H1 (cell line): ENCODE results near the gene LCMT1. TPM values are rescaled to one million over a fixed set of nuclear protein-coding genes. Genes with fewer than 3 reads are reported as not detected.

Experiments used
- CBX8 ChIP-seq: fragments of 300-800, 300-1000 bp; sonication (generic); IDR thresholded peaks from 2 replicates; pipeline ENCODE4 v1.7.1; 2016; ENCODE audit warnings: low read depth, low read length, borderline replicate concordance
- CHD7 ChIP-seq: fragments of 300-600 bp; sonication (generic); IDR thresholded peaks from 2 replicates; pipeline ENCODE4 v1.7.1; 2012; ENCODE audit warnings: low read length, moderate library complexity, mild to moderate bottlenecking, inconsistent platforms; ENCODE audit not compliant: insufficient replicate concordance
- E2F6 ChIP-seq: IDR thresholded peaks from 2 replicates; pipeline ENCODE4 v1.6.1; 2012; ENCODE audit warnings: inconsistent platforms
- HDAC2 ChIP-seq, 2 experiments: fragments of 300-600 bp in 1 of 2; sonication (generic) in 1 of 2; IDR thresholded peaks; 2 replicates each; pipeline ENCODE4 v1.6.1; 2011 to 2012; ENCODE audit warnings: low read depth in 2 of 2, low read length in 2 of 2, mild to moderate bottlenecking in 2 of 2, moderate library complexity in 2 of 2, borderline replicate concordance in 1 of 2, inconsistent platforms in 1 of 2
- HDAC6 ChIP-seq: IDR thresholded peaks from one replicate; pipeline ENCODE4 v1.7.1; 2012; ENCODE audit warnings: low read depth, mild to moderate bottlenecking, inconsistent platforms, low read length, moderate library complexity
- JUND ChIP-seq: IDR thresholded peaks from 2 replicates; pipeline ENCODE4 v1.6.1; 2011; ENCODE audit warnings: mild to moderate bottlenecking, improper control_type of control experiment, low read length
- KDM5A ChIP-seq: fragments of 200-600 bp; IDR thresholded peaks from 2 replicates; pipeline ENCODE4 v1.7.1; 2012; ENCODE audit warnings: mild to moderate bottlenecking, low read length, inconsistent platforms, mixed read lengths
- MAX ChIP-seq: IDR thresholded peaks from 2 replicates; pipeline ENCODE4 v1.6.1; 2012; ENCODE audit warnings: inconsistent platforms
- RAD21 ChIP-seq, 2 experiments: IDR thresholded peaks in 1 of 2; conservative IDR thresholded peaks in 1 of 2; 2 replicates each; pipeline ENCODE4 v1.6.1; 2011; ENCODE audit warnings: low read depth in 2 of 2, low read length in 2 of 2, improper control_type of control experiment in 1 of 2, inconsistent platforms in 1 of 2, mild to moderate bottlenecking in 1 of 2, moderate library complexity in 1 of 2
- ZNF274 ChIP-seq: IDR thresholded peaks from 2 replicates; pipeline ENCODE4 v1.7.0; 2012; ENCODE audit warnings: low read length, borderline replicate concordance; ENCODE audit errors: extremely low read depth
- polyA plus RNA-seq, 7 experiments: library from polyadenylated mRNA; depleted of rRNA in 3 of 7; stranded (reverse) in 5 of 7; unstranded in 2 of 7; fragments of >200 nt in 5 of 7; fragments of 200-250 nt in 2 of 7; gene quantifications; 1 replicate in 5 of 7; 2 replicates in 1 of 7; 4 replicates in 1 of 7; pipeline versions ENCODE4 v1.2.1 to v1.2.3, GENCODE V29; 2011 to 2013; ENCODE audit warnings: missing spikeins in 2 of 7, mixed read lengths in 2 of 7
- total RNA-seq: library from RNA; stranded (reverse); fragmentation: NEBNext Ultra II Directional; extraction: Animal tissue kit (Norgen Biotek cat#: 25700); gene quantifications from 2 replicates; pipeline ENCODE4 v1.2.1, GENCODE V29; 2021

LCMT1 gene
- total and polyA plus RNA-seq, 2 of the 8 experiments (the other 6 are each of a cell fraction or from before 2014, with no cell fraction given), result 61.0 to 80.8 TPM

- TF ChIP-seq CHD7, result no peak
- TF ChIP-seq HDAC2 (IDR thresholded peaks at IDR 0.05; ENCODE audit: borderline replicate concordance in 1 of 2, low read depth in 2 of 2, low read length in 2 of 2), result no peak
- no peak for TF ChIP-seq JUND
- TF ChIP-seq HDAC6, result no peak
- no peak for TF ChIP-seq RAD21 (IDR thresholded peaks at IDR 0.05 in 1 of 2, conservative IDR thresholded peaks at IDR 0.05 in 1 of 2; ENCODE audit: low read depth in 2 of 2, low read length in 2 of 2)
- TF ChIP-seq MAX, result no peak
- TF ChIP-seq ZNF274, result no peak
- no peak for TF ChIP-seq CBX8
- no peak for TF ChIP-seq KDM5A
- TF ChIP-seq E2F6, result no peak
Observed at GRCh38 chr16:25063102-25063501, 48.4 kb upstream of the LCMT1 start (continued).
